Skin of body (tissue), 2 donors: ENCODE measurements around the gene NANOS3. TPM values are rescaled to one million over a fixed set of nuclear protein-coding genes. Genes with fewer than 3 reads are reported as not detected.

Experiments used
- DNase-seq: peaks from one replicate; lab custom pipeline; 2025; lab: John Stamatoyannopoulos, UW
- total RNA-seq: library from RNA; depleted of rRNA; stranded (reverse); fragments of >200 nt; gene quantifications from one replicate; pipeline ENCODE4 v1.2.3, GENCODE V29; 2014

Gene NANOS3
- total RNA-seq, 1 donor from 2014 or later, result not detected

GRCh38 chr19:13885826-13886365 is 9.0 kb downstream of the NANOS3 start:
- no peak for DNase-seq

GRCh38 chr19:13887018-13887436 is 10.1 kb downstream of the NANOS3 start:
- DNase-seq, result no peak

GRCh38 chr19:13887517-13887916 is 10.6 kb downstream of the NANOS3 start:
- DNase-seq, result no peak

GRCh38 chr19:13888281-13888680 is 11.3 kb downstream of the NANOS3 start:
- no peak for DNase-seq

GRCh38 chr19:13890136-13890535 is 13.2 kb downstream of the NANOS3 start:
- DNase-seq, result no peak

GRCh38 chr19:13892870-13893269 is 15.9 kb downstream of the NANOS3 start:
- DNase-seq, result no peak

- DNase-seq, result no peak
These were observed 17.6 kb downstream of the NANOS3 start for GRCh38 chr19:13894552-13894951.

GRCh38 chr19:13896227-13896626 is 19.3 kb downstream of the NANOS3 start:
- DNase-seq, result no peak

- no peak for DNase-seq
These were observed 22.5 kb downstream of the NANOS3 start for GRCh38 chr19:13899393-13899792.

- no peak for DNase-seq
These were observed 23.1 kb downstream of the NANOS3 start for GRCh38 chr19:13899912-13900584.

- no peak for DNase-seq
These were observed 26.1 kb downstream of the NANOS3 start for GRCh38 chr19:13902993-13903555.

- peak; percentile 69 for DNase-seq
These were observed 28.9 kb downstream of the NANOS3 start, which contains the start of the genes BRME1 and CC2D1A for GRCh38 chr19:13905634-13906520. BRME1 (minus strand) TSS chr19:13906117; CDS start chr19:13904892, 1,225 bp downstream. CC2D1A (plus strand) TSS chr19:13906201; CDS start chr19:13906442, 241 bp downstream.

GRCh38 chr19:13906521-13906904 is 29.6 kb downstream of the NANOS3 start:
- no peak for DNase-seq

- no peak for DNase-seq
These were observed 30.0 kb downstream of the NANOS3 start for GRCh38 chr19:13906910-13907309.

- no peak for DNase-seq
These were observed 31.7 kb downstream of the NANOS3 start for GRCh38 chr19:13908674-13909073.

GRCh38 chr19:13909430-13909829 is 32.5 kb downstream of the NANOS3 start:
- no peak for DNase-seq

GRCh38 chr19:13913352-13913751 is 36.4 kb downstream of the NANOS3 start:
- DNase-seq, result no peak

- DNase-seq, result no peak
These were observed 37.8 kb downstream of the NANOS3 start for GRCh38 chr19:13914777-13915176.

GRCh38 chr19:13917888-13918406 is 41.0 kb downstream of the NANOS3 start:
- no peak for DNase-seq

- DNase-seq, result no peak
These were observed 41.9 kb downstream of the NANOS3 start for GRCh38 chr19:13918726-13919411.

- DNase-seq, result no peak
These were observed 43.6 kb downstream of the NANOS3 start for GRCh38 chr19:13920524-13920923.
